DMS153 (cell line): ENCODE data around the gene FBLN1.
"Not testable (repeated sequence)": the region's sequence is repeated elsewhere in the genome, so short reads cannot be mapped to it uniquely, and the experiment has no call there.

ENCODE experiments used
- DNase-seq: peaks from one replicate; lab custom pipeline; 2025; lab: John Stamatoyannopoulos, UW

Gene FBLN1

DNA sequence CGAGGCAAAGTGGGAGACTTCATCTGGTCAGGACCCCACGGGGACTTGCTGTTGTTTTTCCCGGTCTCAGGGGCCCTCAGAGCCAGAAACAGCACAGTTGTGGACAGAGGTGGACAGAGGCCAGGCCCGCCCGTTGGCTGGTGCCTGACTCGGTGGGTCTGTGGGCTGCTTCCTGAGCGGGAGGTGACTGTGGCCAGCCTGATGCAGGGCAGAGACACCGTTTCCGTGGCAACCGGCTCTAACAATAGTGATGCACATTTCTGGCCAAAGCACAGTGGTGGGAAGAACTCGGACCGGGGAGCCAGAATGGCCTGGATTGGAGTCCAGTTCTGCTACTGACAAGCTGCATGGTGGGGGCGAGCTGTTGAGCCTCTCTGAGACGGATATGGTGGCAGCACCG, 110.3 kb downstream of the FBLN1 start:
- no peak for DNase-seq

DNA sequence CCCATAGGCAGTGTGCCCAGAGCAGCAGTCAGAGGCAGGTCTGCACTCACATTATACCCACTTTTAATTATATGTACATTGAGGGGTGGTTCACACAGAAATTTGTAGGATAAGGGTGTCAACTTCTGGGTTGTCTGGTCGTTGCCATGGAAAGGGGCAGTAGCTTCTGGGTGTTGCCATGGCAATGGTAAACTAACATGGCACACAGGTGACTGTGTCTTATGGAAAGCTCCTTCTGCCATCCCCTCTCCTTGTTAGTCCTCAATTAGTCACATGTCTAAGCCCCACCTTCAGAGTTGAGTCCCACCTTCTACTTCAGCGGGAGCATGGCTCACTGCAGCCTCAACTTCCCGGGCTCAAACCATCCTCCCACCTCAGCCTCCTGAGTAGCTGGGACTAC, 112.7 kb downstream of the FBLN1 start:
- DNase-seq: no peak

DNA sequence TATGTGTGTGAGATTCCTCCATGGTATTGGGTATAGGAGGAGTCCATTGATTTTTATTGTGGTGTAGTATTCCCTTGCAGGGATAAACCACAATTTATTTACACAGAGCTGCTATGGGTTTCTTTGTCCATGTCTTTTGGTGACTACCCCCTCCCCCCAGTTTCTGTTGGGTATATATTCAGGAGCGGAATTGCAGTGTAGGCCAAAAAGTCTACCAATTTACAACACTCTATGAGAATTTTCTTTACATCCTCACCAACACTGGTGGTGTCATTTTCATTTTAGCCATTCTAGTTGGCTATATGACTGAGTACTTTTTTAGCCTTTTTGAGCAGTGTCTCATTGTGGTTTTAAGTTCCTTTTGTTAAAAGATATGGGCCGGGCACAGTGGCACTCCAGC, 113.7 kb downstream of the FBLN1 start:
- no peak for DNase-seq

DNA sequence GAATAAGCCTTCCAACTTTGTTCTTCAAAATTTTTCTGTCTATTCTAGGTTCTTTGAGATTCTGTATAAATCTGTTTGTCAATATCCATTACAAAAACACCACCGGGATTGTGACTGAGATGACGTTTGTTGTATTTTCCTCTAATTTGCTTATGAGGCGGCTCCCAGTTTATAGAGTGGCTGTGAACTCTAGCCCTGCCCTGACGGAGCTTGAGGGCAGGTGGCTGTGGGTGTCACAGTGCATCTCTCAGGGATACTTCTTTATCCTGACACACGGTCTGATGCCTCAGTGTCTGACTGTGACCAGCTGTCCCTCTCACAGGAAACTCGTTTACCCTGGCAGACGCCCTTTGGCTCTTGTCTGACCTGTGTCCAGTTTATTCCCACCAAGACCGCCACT, 115.3 kb downstream of the FBLN1 start:
- DNase-seq: no peak

DNA sequence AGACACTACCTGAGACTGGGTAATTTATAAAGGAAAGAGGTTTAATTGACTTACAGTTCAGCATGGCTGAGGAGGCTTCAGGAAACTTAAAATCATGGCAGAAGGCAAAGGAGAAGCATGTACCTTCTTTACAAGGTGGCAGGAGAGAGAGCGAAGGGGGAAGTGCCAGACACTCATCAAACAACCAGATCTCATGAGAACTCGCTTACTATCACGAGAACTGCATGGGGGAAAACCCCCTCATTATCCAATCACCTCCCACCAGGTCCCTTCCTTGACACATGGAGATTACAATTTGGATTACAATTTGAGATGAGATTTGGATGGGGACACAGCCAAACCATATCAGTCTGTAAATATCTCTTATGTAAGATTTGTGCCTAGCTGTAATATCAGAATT, 118.0 kb downstream of the FBLN1 start:
- no peak for DNase-seq

DNA sequence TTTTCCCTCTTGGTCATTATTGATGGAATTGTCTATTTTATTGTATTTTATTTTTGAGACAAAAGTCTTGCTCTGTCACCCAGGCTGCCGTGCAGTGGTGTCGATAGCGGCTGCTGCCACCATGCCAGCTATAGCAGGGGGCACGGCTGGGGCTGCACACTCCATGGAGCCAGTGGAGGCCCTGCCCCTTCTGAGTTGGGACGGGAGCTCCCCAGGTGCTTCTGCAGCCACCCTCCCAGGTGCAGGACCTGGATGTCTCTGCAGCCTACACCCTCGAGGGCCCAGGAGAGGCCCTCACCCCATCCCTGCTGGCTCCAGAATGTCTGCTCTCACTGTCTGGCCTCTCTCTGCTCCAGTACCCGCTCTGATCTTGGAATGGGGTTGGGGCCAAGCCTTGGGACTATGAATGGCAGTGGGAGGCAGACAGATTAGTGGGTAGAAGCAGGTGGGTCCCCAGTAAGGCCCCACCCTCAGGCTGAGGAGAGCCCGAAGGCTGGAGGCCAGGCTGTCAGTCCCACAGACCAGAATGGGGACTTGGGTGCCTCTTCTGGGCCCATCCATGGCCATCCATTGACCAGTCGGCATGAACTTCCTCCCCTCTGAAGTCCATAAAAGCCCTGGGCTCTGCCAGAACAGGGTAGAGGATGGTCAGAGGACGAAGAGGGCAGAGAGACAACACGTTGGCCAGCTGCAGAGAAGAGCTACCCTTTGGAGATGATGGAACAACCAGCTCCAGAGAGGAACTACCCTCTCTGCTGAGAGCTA, 119.3 kb downstream of the FBLN1 start:
- no peak for DNase-seq

DNA sequence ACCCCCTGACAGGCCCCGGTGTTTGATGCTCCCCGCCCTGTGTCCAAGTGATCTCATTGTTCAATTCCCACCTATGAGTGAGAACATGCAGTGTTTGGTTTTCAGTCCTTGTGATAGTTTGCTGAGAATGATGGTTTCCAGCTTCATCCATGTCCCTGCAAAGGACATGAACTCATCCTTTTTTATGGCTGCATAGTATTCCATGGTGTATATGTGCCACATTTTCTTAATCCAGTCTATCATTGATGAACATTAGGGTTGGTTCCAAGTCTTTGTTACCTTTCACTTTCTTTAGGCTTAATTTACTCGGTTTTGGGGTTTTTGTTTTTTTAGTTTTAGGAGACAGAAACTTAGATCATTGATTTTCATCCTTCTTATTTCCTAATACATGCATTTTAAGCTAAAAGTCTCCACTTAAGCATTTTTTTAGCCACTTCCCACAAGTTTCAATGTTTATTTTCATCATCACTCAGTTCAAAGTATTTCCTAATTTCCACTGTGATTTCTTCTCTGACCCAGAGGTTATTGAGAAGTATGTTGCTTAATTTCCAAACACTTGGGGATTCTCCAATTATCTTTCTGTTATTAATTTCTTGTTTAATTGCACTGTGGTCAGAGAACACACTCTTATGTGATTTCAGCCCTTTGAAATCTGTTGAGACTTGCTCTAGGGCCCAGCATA, 120.9 kb downstream of the FBLN1 start:
- DNase-seq: not testable (repeated sequence)

DNA sequence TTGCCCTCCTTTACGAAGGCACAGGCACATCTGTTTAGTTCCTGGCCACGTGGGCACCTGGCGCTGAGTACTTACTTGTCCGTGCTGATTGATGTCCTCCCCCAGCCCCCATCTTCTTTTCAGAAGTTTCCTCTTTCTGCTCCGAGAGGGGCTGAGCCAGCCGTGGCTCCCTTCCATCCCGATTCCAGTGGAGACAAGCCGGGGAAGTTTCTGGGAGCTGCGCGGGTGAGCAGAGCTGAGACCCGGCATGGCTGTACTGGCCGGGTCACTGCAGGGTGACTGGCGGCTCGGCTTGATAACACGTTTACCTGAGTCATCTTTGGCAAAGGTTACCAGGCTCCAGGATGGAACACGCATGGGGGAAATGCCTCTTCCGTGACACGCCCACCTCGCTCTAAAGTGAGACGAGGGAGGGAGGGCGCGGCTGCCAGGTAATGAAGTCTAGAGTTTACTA, 123.5 kb downstream of the FBLN1 start:
- peak; percentile 85 for DNase-seq

DNA sequence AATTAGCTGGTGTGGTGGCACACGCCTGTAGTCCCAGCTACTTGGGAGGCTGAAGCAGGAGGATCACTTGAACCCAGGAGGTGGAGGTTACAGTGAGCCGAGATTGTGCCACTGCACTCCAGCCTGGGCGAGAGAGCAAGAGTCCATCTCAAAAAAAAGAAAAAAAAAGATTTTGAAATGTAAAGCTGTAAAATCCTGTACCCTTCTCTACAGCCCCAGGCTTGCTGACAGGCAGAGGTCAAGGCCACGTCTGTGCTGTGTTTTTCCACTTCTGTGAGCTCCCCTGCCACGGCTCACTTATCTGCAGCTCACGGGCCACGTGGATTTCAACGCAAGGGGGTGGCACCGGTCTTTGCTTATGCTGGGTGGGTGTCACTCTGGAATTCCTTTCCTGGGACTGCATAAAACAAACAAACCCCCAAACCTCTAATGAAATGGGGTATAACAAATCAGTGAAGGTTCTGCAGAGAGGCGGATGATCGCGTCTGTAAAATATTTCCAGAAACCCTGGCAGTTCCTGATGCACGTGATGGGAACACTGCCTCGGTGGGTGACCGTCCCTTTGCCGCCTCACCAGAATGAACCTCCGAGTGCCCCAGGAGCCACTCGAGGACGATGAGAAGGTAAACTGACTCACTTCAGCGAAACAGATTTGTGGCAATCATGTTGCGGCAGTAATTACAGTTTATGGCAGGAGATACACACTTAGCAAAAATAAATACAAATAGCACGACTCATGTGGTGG, 125.0 kb downstream of the FBLN1 start:
- DNase-seq: no peak

DNA sequence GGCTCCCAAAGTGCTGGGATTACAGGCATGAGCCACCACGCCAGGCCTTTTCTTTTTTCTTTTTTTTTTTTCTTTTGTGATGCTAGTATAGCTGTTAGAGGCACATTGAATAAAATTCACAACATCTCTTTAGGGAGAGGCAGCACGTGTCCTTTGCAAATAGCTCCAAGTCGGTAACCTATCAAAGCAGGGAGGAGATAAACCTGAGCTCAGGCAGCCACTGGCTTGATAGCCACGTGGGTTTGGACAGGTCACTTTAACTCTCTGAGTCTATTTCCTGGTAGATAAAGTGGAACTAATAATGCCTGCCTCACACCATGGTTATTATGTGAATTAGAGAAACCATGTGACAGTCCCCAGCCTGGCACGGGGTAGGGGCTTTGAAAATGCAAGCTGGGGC, 125.8 kb downstream of the FBLN1 start:
- DNase-seq: peak; percentile 65

DNA sequence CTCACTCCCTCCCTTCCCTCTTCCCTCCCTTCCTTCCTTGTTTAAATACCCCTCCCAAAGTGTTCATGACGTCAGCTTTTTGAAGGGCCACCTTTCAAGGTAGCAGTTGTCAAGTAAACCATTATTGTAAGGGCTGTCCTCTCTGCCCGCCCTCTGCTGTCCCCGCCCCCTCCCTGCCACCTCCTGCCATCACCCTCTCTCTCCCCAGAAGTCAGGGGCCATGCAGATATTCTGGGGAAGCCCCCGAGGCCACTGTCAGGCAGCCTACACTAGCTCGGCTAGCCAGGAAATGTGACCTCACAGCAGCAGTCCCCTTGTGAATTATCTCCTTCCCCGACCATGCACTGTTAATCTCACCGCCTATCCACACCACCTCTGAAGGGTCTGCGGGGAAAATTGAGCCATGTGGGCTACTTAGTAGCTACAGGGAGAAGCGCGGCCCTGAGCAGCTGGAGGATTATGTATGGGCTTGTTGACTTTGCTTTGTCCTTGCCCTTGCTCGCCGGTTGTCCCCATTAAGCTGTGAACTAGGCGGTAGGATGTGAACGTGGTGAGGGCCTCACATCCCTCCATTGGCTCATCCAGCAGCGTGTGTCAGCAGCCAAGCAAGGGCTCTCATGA, 126.9 kb downstream of the FBLN1 start:
- DNase-seq: peak; percentile 85

DNA sequence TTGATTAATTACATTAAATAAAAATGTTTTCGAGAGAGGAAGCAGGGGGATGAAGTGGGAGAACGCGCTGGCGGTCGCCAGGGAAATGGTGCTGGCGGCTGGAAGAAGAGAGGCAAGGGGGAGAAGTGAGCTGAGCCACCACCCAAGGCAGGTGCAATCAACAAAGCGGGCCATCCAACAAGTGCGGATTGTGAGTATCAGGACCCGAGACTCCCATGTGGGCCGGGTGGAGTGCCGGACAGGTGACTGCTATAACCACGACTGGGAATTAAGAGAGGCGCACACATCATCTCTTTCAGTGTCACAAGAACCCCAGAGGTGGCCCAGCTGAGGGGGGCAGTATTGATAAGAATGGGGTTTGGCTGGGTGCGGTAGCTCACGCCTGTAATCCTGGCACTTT, 127.8 kb downstream of the FBLN1 start:
- DNase-seq: no peak

DNA sequence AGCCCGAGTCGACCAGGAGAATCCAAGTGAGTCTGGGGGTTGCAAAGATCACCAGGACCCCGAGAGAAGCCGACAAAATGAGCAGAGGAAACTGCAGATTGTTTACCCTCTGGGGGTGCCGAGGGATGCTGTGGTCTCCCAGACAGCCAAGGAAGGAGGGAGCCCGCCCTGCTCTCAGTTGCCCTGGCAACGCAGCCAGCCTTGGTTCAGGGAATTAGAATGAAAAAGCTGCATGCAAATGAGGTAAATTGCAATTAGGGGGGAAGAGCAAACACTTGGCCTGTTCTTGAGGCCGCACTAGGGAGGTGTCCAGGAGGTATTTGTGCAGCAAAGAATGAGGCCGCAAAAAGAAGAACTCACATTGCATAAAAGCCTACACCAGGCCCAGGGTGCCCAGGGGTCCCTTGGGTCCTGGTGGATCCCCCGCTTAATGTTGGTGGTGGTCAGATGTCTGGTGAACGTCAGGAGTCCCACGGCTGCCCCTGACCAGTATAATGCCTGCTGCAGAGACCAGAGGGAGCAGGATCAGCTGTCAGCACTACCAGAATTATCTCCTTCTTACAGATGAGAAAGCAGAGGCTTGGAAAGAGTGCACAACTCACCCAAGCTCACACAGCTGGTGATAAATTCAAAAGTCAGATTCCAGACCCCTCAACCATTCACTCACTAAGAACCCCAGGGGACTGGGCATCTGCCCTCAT, 128.6 kb downstream of the FBLN1 start:
- no peak for DNase-seq

DNA sequence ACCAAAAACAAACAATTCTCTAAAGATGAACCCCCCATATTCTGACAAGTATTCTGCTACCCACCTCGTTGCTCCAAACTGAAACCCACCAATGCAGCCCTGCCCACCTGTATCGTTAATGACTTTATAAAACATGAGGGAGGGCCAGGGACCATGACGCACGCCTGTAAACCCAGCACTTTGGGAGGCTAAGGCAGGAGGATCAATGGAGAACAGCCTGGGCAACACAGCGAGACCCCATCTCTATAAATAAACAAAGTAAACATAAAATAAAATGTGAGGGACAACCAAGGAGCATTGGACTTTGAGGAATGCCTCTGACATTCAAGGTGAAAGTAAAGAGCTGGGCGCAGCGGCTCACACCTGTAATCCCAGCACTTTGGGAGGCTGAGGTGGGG, 129.2 kb downstream of the FBLN1 start:
- DNase-seq: no peak

DNA sequence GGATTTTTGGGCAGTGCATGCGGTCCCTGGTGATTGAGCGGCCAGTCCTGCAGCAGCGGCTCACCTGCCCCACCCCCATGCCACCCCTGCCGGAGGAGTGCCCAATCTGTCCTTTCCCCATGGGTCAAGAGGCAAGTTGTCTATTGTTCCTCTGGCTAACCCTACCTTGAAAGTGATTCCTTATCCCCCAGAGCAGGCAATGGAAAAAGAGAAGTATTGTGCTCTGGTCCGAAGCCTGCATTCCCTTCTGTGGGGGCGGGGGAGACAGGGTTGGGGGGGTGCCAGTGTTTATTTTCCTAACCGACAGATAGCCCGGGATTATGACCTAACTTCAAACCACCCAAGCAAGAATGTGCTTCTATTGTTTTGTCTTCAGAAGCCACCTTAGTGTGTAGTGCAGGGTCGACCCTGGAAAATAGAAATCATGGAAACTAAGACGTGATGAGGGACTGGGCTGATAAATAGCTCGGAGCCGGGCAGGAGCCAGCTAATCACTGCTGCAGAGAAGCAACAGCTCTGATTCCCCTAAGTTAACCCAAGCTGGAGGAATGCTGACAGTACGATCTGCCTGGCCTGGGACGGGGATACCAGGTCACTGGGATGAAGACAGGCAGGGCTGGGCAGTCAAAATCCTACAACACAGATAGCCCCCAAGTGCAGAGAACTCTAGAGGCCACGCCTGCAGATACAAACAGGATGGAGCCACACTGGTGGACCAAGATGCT, 130.3 kb downstream of the FBLN1 start:
- no peak for DNase-seq

DNA sequence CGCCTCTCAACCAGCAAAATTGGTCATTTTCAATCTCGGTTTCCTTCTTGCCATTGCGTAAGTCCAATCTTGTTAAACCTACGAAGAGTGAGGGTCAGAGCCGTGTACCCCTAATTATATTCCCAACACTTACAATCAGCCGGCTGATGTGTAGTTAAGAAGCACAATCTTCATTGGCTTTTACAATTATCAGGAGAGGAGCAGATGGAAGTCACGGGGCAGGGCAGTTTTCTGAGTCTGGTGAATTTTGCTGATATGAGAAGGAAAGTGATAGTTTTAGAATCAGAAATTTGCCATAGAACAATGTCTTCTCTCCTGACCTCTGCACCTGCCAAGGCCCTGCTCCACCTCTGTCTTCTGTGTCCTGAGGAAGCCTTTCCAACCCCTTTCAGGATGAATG, 134.0 kb downstream of the FBLN1 start:
- DNase-seq: no peak

DNA sequence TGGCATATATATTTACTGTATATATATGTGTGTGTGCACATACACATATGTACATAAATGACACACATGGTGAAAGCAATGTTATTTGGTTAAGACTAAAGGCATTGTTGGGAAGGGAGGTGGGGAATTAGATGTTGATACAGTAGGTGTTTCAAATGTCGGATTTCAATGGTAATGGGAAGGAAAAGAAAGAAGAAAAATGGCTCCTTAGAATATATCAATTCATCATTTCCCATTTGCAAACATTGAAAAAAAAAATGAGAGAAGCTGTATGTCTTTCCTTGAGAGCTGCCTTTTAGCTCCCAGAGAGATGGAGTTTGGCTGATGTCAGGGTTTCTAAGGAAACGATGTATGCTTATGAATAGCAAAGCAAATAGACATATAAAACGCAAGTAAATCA, 135.5 kb downstream of the FBLN1 start:
- DNase-seq: no peak

DNA sequence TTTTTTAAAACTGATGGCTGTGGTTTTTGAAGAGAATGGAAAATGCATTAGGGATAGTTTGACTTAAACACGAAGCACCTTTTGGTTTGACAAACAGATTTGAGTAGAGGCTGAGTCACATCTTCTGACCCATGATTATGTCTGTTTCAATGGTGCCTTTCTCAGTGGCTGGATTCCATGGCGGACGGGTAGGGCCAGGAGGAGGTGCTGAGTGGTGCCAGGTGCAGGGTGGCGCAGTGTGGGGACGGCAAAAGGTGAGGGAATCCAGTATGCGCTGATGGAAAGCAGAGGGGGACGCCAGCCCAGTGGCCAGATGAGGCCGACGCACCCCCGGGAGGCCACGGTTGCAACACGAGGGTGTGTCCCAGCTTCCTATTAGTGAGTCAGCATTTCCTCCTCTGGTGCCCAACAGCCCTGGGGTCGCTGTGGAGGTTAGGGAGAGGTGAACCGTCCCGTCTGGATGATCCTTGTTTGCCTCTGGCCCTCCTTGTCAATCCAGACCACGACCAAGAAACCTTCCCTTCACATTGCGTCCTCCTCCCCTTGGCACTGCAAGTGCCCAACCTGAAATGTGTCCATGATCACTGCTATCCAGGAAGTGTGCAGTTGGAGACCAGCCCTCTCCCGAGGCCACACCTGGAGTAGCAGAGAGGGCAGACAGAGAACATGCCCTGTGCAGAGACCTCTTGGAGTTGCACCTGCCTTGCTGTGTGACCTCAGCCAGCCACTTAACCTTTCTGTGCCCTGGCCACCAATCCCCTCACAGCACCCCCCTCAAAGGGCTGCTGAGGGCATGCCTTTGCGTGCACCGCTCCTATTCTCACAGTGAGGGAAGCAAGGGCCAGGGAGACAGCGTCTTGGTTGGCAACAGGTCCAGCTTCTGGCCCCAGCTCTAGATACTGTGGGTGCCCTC, 136.4 kb downstream of the FBLN1 start:
- DNase-seq: peak; percentile 67

DNA sequence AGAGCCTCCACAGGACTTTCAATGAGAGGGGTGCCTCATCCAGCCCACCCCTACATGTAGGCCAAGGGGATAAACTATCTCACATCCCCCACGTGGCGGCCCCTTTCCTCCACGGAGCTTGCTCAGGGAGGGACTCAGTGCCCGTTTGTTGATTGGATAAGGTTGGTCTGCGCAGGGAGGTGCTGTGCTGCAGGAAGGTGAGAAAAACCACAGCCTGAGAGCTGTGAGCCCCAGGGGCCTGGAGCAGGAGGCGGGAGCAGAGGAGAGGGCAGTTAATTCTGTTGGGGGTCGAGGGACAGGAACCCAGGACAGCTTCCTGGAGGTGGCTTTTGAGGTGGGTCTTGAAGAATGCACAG, 137.0 kb downstream of the FBLN1 start:
- DNase-seq: no peak

DNA sequence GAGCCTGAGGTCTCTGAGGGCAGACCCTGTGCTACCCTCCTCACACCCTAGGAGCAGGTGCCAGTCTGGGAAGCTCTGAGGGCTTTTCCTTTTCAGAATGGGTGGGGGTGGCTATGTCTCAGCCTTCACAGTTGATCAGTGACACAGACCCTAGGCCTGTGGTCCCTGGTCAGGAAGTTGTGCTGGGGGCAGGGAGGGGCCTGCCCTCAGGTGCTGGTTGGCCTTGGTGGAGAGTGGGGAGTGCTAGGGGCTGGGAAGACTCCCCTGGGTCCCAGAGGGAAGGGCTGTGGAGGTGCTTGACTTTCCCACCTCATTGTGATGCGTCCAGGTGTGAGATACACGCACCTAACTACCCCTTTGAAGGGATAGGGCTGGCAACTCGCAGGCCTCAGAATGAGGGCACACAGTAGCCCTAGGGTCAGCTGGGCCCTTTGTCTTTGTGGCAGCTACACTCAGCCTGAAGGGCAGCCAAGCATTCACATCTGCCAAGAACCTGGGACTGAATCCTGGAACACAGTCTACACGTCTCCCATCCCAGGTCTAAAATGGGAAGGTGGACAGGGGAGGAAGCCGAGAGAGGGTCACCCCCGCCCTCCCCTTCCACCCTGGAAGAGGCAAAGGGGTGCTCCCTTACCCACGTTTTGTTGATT, 137.7 kb downstream of the FBLN1 start:
- no peak for DNase-seq
